ENCODE measurements around the gene CSNK2A2. TPM values are rescaled to one million over a fixed set of nuclear protein-coding genes. Genes with fewer than 3 reads are reported as not detected.

The CSNK2A2 gene
- 10 to 100 TPM; 72.6 to 84.5 TPM for total RNA-seq

DNA sequence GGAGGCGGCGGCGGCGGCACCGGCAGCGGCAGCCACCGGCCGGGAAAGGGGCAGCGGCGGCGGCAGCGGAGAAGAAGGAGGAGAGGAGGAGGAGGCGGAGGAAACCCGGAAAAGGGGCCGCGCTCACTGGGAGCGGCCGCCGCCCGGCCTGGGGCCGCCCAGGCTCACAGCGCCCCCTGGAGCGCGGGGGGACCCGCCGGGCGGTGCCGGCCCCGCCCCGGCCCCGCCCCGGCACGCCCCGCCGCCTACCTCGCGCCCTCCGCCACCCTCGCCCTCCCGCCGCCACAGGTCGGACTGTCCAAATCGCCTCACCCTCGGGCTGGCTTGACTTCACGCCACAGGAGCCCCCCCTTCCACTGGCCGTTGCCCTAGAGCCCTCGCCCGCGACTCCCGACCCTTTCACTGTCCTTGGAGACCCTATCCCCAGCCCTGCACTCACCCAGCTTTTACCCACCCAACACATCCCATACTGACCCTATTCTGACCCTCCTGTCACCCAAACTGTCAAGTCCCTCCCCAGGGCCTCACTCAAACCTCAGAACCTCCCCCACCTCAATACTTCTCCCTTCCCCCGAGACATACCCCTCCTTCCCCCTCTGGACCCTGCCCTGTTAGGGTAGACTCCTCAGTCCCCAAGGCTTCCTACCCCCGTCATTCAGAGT lies at the start of gene CSNK2A2:
Gene CSNK2A2 (minus strand): TSS at position 85 of the 662 bp plus-strand sequence. CDS start 370 bp downstream, outside the sequence.
- H3K36me3 Mint-ChIP-seq, result peaks cover 5% of the 10 kb centered on the region
- H3K27me3 Mint-ChIP-seq, result peaks cover 8 to 11% of the 10 kb centered on the region in 2 donors
- H3K4me1 Mint-ChIP-seq (ENCODE audit: low read depth in 2 of 2), result peaks cover 27 to 34% of the 10 kb centered on the region in 2 donors
- H3K4me3 Mint-ChIP-seq, result peak within 1 kb of the TSS; percentile 91
- DNase-seq (ENCODE audit: low spot score), result peak; percentile 78
- peak within 1 kb of the TSS; percentile 68 to 88 for H3K27ac Mint-ChIP-seq
- no peaks in the 10 kb centered on the region for H3K9me3 Mint-ChIP-seq
- peak; percentile 97 for ATAC-seq

GRCh38 chr16:58243528-58244004 lies 45.7 kb upstream of the CSNK2A2 start:
- ATAC-seq (no peak), DNase-seq (ENCODE audit: low spot score) (no peak)
- H3K27me3 Mint-ChIP-seq, result peaks cover 41 to 69% of the 10 kb centered on the region in 2 donors
- no peaks in the 10 kb centered on the region for H3K4me1 Mint-ChIP-seq (ENCODE audit: low read depth in 2 of 2)
- H3K9me3 Mint-ChIP-seq, result no peaks in the 10 kb centered on the region
- H3K36me3 Mint-ChIP-seq, result no peaks in the 10 kb centered on the region
- H3K4me3 Mint-ChIP-seq, result no peak overlapping the region
- H3K27ac Mint-ChIP-seq, result no peak overlapping the region

DNA sequence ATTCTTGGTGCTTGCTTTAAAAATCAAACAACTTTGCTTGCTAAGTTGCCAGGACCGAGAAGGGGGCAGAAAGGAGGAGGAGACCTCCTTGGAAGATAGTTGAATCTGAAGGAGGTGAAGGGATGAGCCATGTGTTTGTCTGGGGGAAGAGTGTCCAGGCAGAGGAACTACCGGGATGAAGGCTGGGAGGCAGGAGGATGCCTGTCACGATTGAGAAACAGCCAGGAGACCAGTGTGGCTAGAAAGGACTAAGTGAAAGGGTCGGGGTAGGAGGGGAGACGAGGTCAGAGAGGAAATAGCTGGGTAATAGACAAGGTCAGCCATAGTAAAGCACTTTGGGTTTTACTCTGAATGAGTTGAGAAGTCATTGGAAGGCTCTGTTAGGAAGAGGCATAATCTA lies 38.9 kb upstream of the CSNK2A2 start:
- ATAC-seq (no peak), DNase-seq (ENCODE audit: low spot score) (no peak)
- no peak overlapping the region for H3K27ac Mint-ChIP-seq
- H3K27me3 Mint-ChIP-seq, result peaks cover 39 to 55% of the 10 kb centered on the region in 2 donors
- H3K9me3 Mint-ChIP-seq, result no peaks in the 10 kb centered on the region
- H3K4me3 Mint-ChIP-seq, result no peak overlapping the region
- no peaks in the 10 kb centered on the region for H3K36me3 Mint-ChIP-seq
- peaks cover 11 to 13% of the 10 kb centered on the region in 2 donors for H3K4me1 Mint-ChIP-seq (ENCODE audit: low read depth in 2 of 2)

GRCh38 chr16:58236231-58236690 lies 38.4 kb upstream of the CSNK2A2 start:
- DNase-seq (ENCODE audit: low spot score), result no peak
- H3K4me1 Mint-ChIP-seq (ENCODE audit: low read depth in 2 of 2), result peaks cover 11 to 13% of the 10 kb centered on the region in 2 donors
- H3K9me3 Mint-ChIP-seq, result no peaks in the 10 kb centered on the region
- H3K36me3 Mint-ChIP-seq, result no peaks in the 10 kb centered on the region
- H3K27me3 Mint-ChIP-seq, result peaks cover 34 to 50% of the 10 kb centered on the region in 2 donors
- no peak overlapping the region for H3K27ac Mint-ChIP-seq
- peak overlapping the region; percentile 85 for H3K4me3 Mint-ChIP-seq
- ATAC-seq, result peak; percentile 91 to 95

DNA sequence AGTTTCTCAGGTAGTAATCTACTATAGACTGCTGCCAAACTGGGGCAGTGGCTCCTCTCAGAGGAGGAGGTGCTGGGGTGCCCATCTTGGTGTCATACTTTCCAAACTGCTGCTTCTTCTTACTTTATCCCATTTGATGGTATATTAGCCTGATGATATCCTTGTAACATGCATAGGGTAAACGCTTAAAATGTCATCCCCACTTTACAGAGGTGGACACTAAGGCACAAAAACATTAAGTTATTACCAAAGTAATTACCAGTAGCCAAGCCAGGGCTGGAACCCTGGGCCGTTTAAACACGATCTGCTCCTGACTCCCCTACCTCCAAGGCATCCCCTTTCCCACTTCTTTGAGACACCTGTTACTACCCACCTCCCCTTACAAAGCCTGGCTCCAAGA lies 37.8 kb upstream of the CSNK2A2 start:
- no peak for ATAC-seq
- H3K27ac Mint-ChIP-seq, result no peak overlapping the region

DNA sequence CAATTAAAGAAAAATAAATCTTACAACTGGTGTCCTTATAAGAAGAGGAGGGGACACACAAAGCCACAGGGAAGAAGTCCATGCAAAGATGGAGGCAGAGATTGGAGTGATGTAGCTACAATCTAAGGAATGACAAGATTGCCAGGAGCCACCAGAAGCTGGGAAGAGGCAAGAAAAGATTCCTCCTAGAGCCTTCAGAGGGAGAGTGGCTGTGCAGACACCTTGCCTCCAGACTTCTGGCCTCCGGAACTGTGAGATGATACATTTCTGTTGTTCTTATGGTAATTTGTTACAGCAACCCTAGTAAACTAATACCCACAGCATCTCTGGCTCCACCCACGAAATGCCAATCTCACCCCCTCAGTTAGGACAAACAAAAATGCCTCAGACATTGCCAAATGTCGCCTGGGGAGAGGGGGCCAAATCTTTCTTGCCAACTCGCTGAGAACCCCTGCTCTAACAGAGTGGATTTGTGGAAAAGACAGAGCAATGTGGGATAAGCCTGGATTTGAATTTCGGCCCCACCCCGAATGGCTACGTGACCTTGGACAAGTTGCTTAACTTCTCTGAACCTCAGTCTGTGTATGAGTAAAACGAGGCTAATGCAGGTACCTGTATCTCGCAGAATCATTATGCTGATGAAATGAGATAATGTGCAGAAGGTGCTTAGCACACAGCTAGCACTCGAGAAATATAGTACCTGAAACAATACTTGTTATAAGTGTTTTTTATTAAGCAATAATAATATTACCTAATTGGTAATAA lies 37.1 kb upstream of the CSNK2A2 start:
- ATAC-seq (no peak), DNase-seq (ENCODE audit: low spot score) (no peak)
- Mint-ChIP-seq H3K4me1 (ENCODE audit: low read depth in 2 of 2) (peaks cover 11 to 13% of the 10 kb centered on the region in 2 donors), H3K4me3 (no peak overlapping the region), H3K36me3 (no peaks in the 10 kb centered on the region), H3K9me3 (no peaks in the 10 kb centered on the region), H3K27ac (no peak overlapping the region), H3K27me3 (peaks cover 30 to 41% of the 10 kb centered on the region in 2 donors)

More for the DNA sequence above, 37.8 kb upstream of the CSNK2A2 start:
- H3K4me1 Mint-ChIP-seq (ENCODE audit: low read depth in 2 of 2), result peaks cover 11 to 13% of the 10 kb centered on the region in 2 donors
- no peaks in the 10 kb centered on the region for H3K9me3 Mint-ChIP-seq
- no peaks in the 10 kb centered on the region for H3K36me3 Mint-ChIP-seq
- peak overlapping the region; percentile 85 for H3K4me3 Mint-ChIP-seq
- DNase-seq (ENCODE audit: low spot score), result no peak
- H3K27me3 Mint-ChIP-seq, result peaks cover 34 to 47% of the 10 kb centered on the region in 2 donors

DNA sequence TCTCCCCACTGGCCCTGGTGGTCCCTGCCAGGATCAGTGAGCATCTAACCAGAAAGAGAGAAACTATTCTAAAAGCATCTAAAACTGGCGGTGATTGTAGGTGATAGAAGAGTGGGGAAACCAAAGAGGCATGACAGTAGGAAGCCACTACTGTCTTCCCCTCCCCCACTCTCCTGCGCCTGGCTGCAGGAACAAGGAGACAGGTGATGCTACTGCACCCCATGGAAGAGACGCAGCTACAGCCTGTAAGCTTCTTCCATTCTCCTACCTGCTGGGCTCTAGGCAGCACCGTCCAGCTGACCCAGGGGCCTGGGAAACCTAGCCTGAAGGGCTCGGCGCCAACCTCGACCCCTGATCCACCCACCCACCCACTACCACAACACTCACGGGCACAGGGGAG lies 32.4 kb upstream of the CSNK2A2 start:
- H3K4me1 Mint-ChIP-seq (ENCODE audit: low read depth in 2 of 2), result no peaks in the 10 kb centered on the region
- H3K27me3 Mint-ChIP-seq, result peaks cover 14 to 16% of the 10 kb centered on the region in 2 donors
- DNase-seq (ENCODE audit: low spot score) (no peak), ATAC-seq (no peak)
- no peak overlapping the region for H3K27ac Mint-ChIP-seq
- H3K9me3 Mint-ChIP-seq, result no peaks in the 10 kb centered on the region
- no peaks in the 10 kb centered on the region for H3K36me3 Mint-ChIP-seq
- no peak overlapping the region for H3K4me3 Mint-ChIP-seq

- H3K4me1 Mint-ChIP-seq (ENCODE audit: low read depth in 2 of 2), result no peaks in the 10 kb centered on the region
- no peaks in the 10 kb centered on the region for H3K9me3 Mint-ChIP-seq
- H3K27ac Mint-ChIP-seq, result no peak overlapping the region
- DNase-seq (ENCODE audit: low spot score) (no peak), ATAC-seq (no peak)
- no peak overlapping the region for H3K4me3 Mint-ChIP-seq
- peaks cover 10 to 21% of the 10 kb centered on the region in 2 donors for H3K27me3 Mint-ChIP-seq
- H3K36me3 Mint-ChIP-seq, result no peaks in the 10 kb centered on the region
Observed at GRCh38 chr16:58226790-58227189, 28.9 kb upstream of the CSNK2A2 start.

DNA sequence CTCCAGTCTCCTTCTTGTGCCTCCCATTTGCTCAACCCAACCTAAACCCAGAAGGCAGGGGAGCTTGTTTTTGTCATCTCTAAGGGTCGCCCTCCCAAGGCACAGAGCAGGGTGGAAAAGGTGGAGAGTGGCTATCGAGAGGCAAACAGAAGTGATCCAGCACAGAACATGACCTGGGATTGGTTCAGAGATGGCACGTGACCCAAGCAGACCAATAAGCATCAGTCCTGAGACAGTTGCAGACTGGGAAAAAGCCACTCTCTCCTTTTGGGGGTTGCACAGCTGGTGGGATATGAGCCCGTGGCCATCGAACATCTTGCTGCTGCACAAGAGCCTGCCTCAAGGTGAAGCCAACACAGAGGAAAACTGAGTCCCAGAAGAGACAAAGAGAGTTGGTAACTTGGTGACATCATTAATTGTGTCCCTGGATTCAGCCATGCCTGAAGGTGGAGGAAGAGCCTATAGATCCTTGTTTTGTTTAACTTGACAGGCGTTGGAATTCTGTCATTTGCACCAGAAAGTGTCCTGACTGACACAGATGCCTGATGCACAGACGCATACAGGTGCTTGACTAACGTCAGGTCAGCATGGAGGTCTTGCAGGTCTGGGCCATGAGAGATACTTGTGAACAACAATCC lies 28.2 kb upstream of the CSNK2A2 start:
- Mint-ChIP-seq H3K9me3 (no peaks in the 10 kb centered on the region), H3K27me3 (peaks cover 10 to 21% of the 10 kb centered on the region in 2 donors), H3K4me1 (ENCODE audit: low read depth in 2 of 2) (no peaks in the 10 kb centered on the region), H3K4me3 (no peak overlapping the region), H3K36me3 (no peaks in the 10 kb centered on the region), H3K27ac (no peak overlapping the region)
- DNase-seq (ENCODE audit: low spot score) (no peak), ATAC-seq (no peak)

GRCh38 chr16:58222532-58223316 lies 24.8 kb upstream of the CSNK2A2 start:
- DNase-seq (ENCODE audit: low spot score), result no peak
- Mint-ChIP-seq H3K27ac (no peak overlapping the region), H3K27me3 (peaks cover 25 to 32% of the 10 kb centered on the region in 2 donors)

GRCh38 chr16:58219432-58219831 lies 21.5 kb upstream of the CSNK2A2 start:
- Mint-ChIP-seq H3K4me1 (ENCODE audit: low read depth in 2 of 2) (no peaks in the 10 kb centered on the region), H3K36me3 (no peaks in the 10 kb centered on the region), H3K27me3 (peaks cover 24 to 27% of the 10 kb centered on the region in 2 donors), H3K4me3 (no peak overlapping the region), H3K27ac (no peak overlapping the region), H3K9me3 (no peaks in the 10 kb centered on the region)
- ATAC-seq (no peak), DNase-seq (ENCODE audit: low spot score) (no peak)

More at GRCh38 chr16:58222532-58223316, 24.8 kb upstream of the CSNK2A2 start:
- no peaks in the 10 kb centered on the region for H3K4me1 Mint-ChIP-seq (ENCODE audit: low read depth in 2 of 2)
- H3K4me3 Mint-ChIP-seq, result no peak overlapping the region
- H3K36me3 Mint-ChIP-seq, result no peaks in the 10 kb centered on the region
- no peak for ATAC-seq
- no peaks in the 10 kb centered on the region for H3K9me3 Mint-ChIP-seq

- no peak for DNase-seq (ENCODE audit: low spot score)
- no peak overlapping the region for H3K4me3 Mint-ChIP-seq
- no peaks in the 10 kb centered on the region for H3K36me3 Mint-ChIP-seq
Observed at GRCh38 chr16:58218786-58219185, 20.9 kb upstream of the CSNK2A2 start.

DNA sequence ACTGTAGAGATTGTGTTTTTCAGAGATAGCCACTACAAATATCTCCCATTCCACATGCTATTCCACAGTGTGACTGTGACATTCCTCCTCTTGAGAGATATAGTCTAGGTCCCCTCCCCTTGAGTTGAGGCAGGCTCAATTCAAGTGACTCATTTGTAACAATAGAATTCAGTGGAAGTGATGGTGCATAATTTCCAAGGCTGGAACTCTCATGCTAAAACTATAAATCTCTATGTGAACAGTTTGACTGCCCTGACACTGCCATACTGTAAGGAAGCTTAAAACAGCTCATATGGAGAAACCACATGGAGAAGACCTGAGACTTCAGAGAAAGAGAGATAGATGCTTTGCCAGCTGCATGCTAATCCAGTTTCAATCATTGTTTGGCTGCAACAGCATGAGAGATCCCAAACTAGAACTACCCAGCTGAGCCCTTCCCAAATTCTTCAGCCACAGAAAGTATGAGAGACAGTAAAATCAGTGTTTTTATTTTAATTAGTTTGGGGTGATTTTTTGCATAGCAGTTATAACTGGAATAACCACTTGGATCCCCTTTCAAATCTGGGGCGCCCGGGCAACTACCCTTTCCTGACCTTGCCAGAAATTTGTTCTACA lies 19.5 kb upstream of the CSNK2A2 start:
- Mint-ChIP-seq H3K4me1 (ENCODE audit: low read depth in 2 of 2) (no peaks in the 10 kb centered on the region), H3K9me3 (no peaks in the 10 kb centered on the region), H3K27me3 (peaks cover 31 to 32% of the 10 kb centered on the region in 2 donors), H3K27ac (no peak overlapping the region), H3K4me3 (no peak overlapping the region), H3K36me3 (no peaks in the 10 kb centered on the region)
- DNase-seq (ENCODE audit: low spot score), result no peak
- ATAC-seq, result no peak

More at GRCh38 chr16:58218786-58219185, 20.9 kb upstream of the CSNK2A2 start:
- Mint-ChIP-seq H3K27ac (no peak overlapping the region), H3K9me3 (no peaks in the 10 kb centered on the region), H3K27me3 (peaks cover 27 to 29% of the 10 kb centered on the region in 2 donors), H3K4me1 (ENCODE audit: low read depth in 2 of 2) (no peaks in the 10 kb centered on the region)
- no peak for ATAC-seq
